GM18499 (cell line): ENCODE results near the gene CD9.

ENCODE experiments used
- ATAC-seq: cut with Tn5 transposase; IDR thresholded peaks from one replicate; pipeline ENCODE4 v1.9.1; 2021; ENCODE audit warnings: moderate number of reproducible peaks; ENCODE audit not compliant: insufficient read depth, unreplicated experiment

Gene CD9

DNA sequence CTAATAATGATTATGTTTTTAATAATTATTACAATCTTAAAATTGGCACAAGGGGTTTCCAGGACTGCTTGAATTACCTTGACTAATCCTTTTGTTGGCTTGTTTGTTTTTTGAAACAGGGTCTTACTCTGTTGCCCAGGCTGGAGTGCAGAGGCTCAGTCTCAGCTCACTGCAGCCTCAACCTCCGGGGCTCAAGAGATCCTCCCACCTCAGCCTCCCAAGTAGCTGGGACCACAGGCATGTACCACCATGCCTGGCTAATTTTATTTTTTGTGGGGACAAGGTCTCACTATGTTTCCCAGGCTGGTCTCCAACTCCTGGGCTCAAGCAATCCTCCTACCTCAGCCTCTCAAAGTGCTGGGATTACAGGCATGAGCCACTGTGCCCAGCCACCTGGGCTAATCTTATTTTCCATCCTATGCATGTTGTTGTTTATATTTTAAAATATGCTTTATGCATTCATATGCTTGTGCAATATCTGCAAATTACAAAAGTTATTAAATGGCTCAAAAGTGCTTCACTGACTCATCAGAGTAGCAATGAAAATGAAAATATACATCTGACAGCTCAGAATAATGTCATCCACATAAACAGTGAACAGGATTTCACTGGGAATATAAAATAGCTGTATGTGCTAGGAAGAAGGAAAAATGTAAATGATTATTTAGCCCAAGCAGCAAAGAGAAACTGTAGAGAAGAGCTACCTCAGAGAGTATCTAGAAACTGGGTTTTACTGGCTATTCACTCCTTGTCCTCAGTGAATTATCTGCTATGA lies 85.5 kb downstream of the CD9 start:
- ATAC-seq = no peak
